ENCODE measurements around the gene OTUB1. TPM values are rescaled to one million over a fixed set of nuclear protein-coding genes. Genes with fewer than 3 reads are reported as not detected.

The OTUB1 gene
- total RNA-seq, 1 experiment from 2014 or later = 87.0 TPM

DNA sequence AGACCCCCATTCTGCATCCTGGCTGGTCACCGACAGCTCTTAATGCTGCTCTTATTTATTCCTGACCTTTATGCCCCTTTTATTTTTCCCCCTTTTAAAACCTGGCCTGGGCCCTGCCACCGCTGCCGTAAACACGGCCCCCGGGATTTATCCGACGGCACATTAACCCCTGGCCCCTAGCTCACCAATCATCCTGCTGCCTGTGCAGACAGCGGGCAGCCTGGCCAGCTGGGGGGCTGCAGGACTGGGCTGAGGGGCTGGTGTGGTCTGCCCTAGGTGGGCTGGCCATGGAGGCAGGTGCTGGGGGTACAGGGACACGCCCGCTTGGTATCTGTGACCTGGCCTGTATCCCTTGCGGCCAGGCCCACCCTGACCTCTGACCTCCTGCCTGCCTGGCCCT, 28.1 kb downstream of the OTUB1 start:
- TF ChIP-seq CBX3 (IDR thresholded peaks at IDR 0.05; ENCODE audit: low read depth) (no peak), POLR2A (IDR thresholded peaks at IDR 0.05; ENCODE audit: borderline replicate concordance, extremely low read depth, insufficient read depth, insufficient read length) (no peak), JUND (IDR thresholded peaks at IDR 0.05) (no peak), EZH2phosphoT487 (IDR thresholded peaks at IDR 0.05; ENCODE audit: borderline replicate concordance) (no peak), SP1 (IDR thresholded peaks at IDR 0.05; ENCODE audit: low read depth) (no peak), ZNF274 (IDR thresholded peaks at IDR 0.05; ENCODE audit: low read depth, low read length) (no peak)
- H4K20me1 ChIP-seq (ENCODE audit: insufficient read depth) = no peaks in the 10 kb centered on the region
- no peak overlapping the region for H3K27ac ChIP-seq (ENCODE audit: low read depth, low read length)
- no peak overlapping the region for H3K4me3 ChIP-seq (replicated peaks in 1 of 2; ENCODE audit: low read depth in 1 of 2, low read length in 2 of 2)
- intact Hi-C loops (cut with micrococcal nuclease) = no loop called here
- no peaks in the 10 kb centered on the region for H3K79me2 ChIP-seq (ENCODE audit: insufficient read depth, low read length)
- no peaks in the 10 kb centered on the region for H3K9me2 ChIP-seq (ENCODE audit: insufficient read depth)
- H3K36me3 ChIP-seq (ENCODE audit: control insufficient read depth in 1 of 2, insufficient read depth in 2 of 2, low read length in 2 of 2) = no peaks in the 10 kb centered on the region; a peak in 1 of 4 replicates
- ChIA-PET RAD21 (ENCODE audit: low non-redundant PET in 1 of 2, low total read pairs in 2 of 2, uncharacterized antibody in 2 of 2, unreplicated experiment in 2 of 2) (no interaction called here), CTCF (no interaction called here), POLR2A (no interaction called here)
- peaks cover 0 to 9% of the 10 kb centered on the region in 2 experiments; a peak in 1 of 4 replicates for H3K9me3 ChIP-seq (ENCODE audit: control insufficient read depth in 1 of 2, insufficient read depth in 1 of 2, low read depth in 1 of 2, low read length in 2 of 2)
- DNase-seq (ENCODE audit: low read depth, low spot score) (no peak), ATAC-seq (no peak)
- BruUV-seq (replicated peaks) = no TSS peak
- H3K4me2 ChIP-seq (ENCODE audit: low read length) = no peak overlapping the region
- no peaks in the 10 kb centered on the region for H3K27me3 ChIP-seq (ENCODE audit: insufficient read depth, low read length)
- H3K9ac ChIP-seq (ENCODE audit: low read length) = no peak overlapping the region
- no peak overlapping the region for H2AFZ ChIP-seq (ENCODE audit: low read depth, low read length, poor library complexity, severe bottlenecking)
- no peaks in the 10 kb centered on the region for H3K4me1 ChIP-seq (ENCODE audit: control insufficient read depth in 1 of 2, insufficient read depth in 2 of 2, low read length in 2 of 2)

DNA sequence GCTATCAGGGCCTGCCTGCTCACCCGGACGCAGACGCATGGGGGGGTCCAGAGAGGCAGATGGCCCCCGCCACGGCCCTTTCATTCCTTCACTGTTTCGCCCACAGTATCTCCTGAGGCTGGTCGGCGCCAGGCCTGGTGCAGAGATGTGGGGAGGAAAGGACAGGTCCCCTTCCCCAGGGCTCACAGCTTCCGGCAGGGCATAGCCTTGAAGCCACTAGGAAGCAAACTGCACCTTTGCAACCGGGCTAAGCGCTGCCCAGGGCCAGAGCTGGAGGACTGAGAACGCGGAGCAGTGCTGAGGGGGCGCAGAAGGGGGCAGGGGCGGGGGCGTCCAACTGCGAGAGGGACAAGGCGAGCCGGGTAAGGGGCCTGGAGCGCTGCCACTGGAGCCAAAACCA, 29.3 kb downstream of the OTUB1 start:
- BruUV-seq (replicated peaks) = no TSS peak
- Histone ChIP-seq H3K4me2 (ENCODE audit: low read length) (no peak overlapping the region), H3K27ac (ENCODE audit: low read depth, low read length) (no peak overlapping the region), H3K4me1 (ENCODE audit: control insufficient read depth in 1 of 2, insufficient read depth in 2 of 2, low read length in 2 of 2) (no peaks in the 10 kb centered on the region), H3K36me3 (ENCODE audit: control insufficient read depth in 1 of 2, insufficient read depth in 2 of 2, low read length in 2 of 2) (no peaks in the 10 kb centered on the region; a peak in 1 of 4 replicates), H2AFZ (ENCODE audit: low read depth, low read length, poor library complexity, severe bottlenecking) (no peak overlapping the region), H3K9me3 (ENCODE audit: control insufficient read depth in 1 of 2, insufficient read depth in 1 of 2, low read depth in 1 of 2, low read length in 2 of 2) (peaks cover 0 to 4% of the 10 kb centered on the region in 2 experiments; a peak in 1 of 4 replicates), H4K20me1 (ENCODE audit: insufficient read depth) (no peaks in the 10 kb centered on the region), H3K4me3 (replicated peaks in 1 of 2; ENCODE audit: low read depth in 1 of 2, low read length in 2 of 2) (no peak overlapping the region), H3K9ac (ENCODE audit: low read length) (no peak overlapping the region), H3K79me2 (ENCODE audit: insufficient read depth, low read length) (no peaks in the 10 kb centered on the region), H3K9me2 (ENCODE audit: insufficient read depth) (no peaks in the 10 kb centered on the region), H3K27me3 (ENCODE audit: insufficient read depth, low read length) (no peaks in the 10 kb centered on the region)
- CTCF ChIA-PET = no interaction called here
- POLR2A ChIA-PET = interaction anchor here (1.6 kb wide), 1 partner anchor 8 kb away, joined by 10 read pairs; no protein-coding TSS in a partner anchor
- no peak for TF ChIP-seq ZFX (IDR thresholded peaks at IDR 0.05)
- TF ChIP-seq, protein P1, sequence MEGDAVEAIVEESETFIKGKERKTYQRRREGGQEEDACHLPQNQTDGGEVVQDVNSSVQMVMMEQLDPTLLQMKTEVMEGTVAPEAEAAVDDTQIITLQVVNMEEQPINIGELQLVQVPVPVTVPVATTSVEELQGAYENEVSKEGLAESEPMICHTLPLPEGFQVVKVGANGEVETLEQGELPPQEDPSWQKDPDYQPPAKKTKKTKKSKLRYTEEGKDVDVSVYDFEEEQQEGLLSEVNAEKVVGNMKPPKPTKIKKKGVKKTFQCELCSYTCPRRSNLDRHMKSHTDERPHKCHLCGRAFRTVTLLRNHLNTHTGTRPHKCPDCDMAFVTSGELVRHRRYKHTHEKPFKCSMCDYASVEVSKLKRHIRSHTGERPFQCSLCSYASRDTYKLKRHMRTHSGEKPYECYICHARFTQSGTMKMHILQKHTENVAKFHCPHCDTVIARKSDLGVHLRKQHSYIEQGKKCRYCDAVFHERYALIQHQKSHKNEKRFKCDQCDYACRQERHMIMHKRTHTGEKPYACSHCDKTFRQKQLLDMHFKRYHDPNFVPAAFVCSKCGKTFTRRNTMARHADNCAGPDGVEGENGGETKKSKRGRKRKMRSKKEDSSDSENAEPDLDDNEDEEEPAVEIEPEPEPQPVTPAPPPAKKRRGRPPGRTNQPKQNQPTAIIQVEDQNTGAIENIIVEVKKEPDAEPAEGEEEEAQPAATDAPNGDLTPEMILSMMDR (IDR thresholded peaks at IDR 0.05 in 2 of 3, conservative IDR thresholded peaks at IDR 0.05 in 1 of 3; ENCODE audit: borderline replicate concordance in 1 of 3, insufficient read depth in 1 of 3, low read depth in 2 of 3, low read length in 2 of 3) = no peak
- RAD21 ChIA-PET (ENCODE audit: low non-redundant PET in 1 of 2, low total read pairs in 2 of 2, uncharacterized antibody in 2 of 2, unreplicated experiment in 2 of 2) = interaction anchor here in 1 of 2 experiments (0.6 kb wide), 1 partner anchor 8 kb away, joined by 3 read pairs; no protein-coding TSS in a partner anchor
- ATAC-seq = no peak
- DNase-seq (ENCODE audit: low read depth, low spot score) = no peak
- intact Hi-C loops (cut with micrococcal nuclease) = no loop called here
